GM18861 (cell line): ENCODE data around the gene ZNF653.

Source experiments
- ATAC-seq: cut with Tn5 transposase; IDR thresholded peaks from one replicate; pipeline ENCODE4 v1.9.1; 2021; ENCODE audit not compliant: unreplicated experiment

ZNF653 gene

DNA sequence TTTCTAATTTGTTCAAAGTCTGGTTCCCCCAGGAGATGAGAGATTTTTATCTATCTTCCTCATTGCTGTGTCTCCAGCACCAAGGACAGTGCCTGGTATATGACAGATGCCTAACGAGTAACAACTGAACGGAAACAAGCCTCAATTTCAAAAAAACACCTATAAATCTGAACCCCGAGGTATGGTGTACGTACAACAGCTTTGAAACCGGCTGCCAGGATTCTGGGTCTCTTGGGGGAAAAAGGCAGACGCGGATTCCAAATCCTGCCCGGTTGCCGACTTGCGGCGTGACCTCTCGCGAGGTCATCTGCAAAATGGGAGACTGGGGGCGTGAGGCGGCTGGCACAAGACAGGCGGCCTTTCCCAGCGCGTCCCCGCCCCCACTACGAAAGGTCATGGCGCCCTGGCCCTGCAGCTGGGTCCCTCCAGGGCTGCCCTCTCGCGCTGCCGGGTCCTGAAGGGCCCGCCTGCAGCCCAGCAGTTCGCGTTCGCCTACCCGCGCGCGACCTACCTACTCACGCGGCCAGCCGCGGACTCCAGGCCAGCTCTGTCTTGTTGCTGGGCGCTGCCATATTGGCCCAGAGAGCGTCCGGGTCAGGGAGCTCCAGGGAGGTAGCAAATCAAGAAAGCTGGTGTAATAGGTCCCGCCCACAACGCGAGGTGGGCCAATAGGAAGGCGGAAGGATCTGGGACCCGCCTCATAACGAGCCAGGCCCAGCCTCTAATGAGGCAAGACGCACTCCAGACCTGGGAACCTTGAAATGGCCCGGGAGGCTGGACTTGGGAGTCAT is 23.1 kb upstream of the ZNF653 start, which contains the start of gene ECSIT:
Gene ECSIT, minus strand, starts transcription at position 584 of the 791 bp plus-strand sequence. CDS start 9,964 bp downstream, outside the sequence.
- ATAC-seq: peak; percentile 90

GRCh38 chr19:11519138-11519537 is 13.5 kb upstream of the ZNF653 start:
- no peak for ATAC-seq

- ATAC-seq: no peak
Measured at GRCh38 chr19:11513946-11514345, 8.3 kb upstream of the ZNF653 start.

- ATAC-seq: no peak
Measured at GRCh38 chr19:11510444-11510843, 4.8 kb upstream of the ZNF653 start.

DNA sequence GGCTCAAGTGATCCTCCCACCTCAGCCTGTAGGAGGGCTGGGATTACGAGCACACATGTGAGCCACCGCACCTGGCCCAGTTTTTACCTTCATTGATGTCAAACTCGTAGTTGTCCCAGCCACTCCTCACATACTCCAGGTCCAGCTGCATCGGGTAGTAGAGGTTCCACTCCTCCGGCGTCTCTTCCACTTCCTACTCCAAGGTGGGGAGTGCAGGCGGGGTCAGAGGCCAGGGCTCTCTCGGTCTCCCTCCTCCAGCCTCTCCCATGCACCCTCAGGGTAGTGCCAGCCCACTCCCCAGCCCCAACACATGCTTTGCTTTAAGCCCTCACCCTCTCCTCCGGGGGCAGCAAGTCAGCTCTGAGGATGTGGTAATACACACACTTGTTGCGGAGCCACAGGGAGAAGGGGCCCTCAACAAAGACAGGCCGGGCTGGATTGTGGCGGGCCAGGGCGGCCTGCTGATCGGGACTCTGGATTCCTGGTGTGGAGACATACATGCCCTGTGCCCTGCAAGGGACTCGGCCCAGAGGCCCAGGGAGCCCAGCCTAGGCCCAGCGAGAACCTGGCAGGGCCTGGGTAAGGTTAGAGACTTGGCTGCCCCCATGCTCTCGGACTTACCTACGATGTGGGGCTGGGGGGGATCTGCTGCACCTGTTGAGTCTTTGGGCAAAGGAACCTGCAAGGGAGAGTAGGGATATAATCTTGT is 1.9 kb upstream of the ZNF653 start:
- ATAC-seq: no peak

DNA sequence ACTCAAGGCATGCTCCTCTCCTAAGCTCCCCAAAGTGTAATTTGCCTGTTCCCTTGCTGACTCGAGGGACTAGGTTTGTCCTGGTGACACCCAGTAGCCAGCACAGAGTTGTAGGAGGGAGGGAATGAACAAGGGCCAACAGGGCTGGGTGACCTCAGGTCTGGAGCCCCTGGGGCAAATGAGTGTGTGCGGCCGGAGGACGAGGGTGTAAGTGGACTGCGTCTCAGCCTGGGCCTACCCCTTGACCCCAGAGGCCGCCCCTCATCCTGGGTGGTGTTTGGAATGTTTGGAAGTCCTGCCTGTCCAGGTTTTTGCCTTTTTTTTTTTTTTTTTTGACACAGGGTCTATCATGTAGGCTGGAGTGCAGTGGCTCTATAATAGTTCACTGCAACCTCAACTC is 1.3 kb upstream of the ZNF653 start:
- ATAC-seq: no peak

DNA sequence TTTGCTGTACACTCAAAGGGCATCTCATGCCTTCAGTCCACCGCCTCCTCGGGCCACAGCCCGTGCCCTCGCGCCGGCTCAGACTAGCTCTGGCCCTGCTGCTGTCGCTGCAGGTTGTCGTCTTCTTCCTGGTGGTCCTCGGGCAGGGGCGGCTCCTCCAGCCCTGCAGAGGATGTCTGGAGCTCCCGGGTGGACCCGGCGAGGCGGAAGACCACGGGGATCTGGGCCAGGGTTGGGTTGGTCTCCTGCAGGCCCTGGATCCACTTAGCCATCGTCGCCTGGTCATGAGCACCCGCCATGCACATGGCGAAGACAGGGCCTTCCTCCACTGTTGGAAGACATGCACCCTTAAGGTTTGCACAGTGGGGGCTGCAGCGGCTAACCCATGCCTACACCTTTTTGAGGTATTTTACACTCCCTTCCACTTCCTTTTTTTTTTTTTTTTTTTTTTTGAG is 489 bp upstream of the ZNF653 start:
- peak; percentile 27 for ATAC-seq

DNA sequence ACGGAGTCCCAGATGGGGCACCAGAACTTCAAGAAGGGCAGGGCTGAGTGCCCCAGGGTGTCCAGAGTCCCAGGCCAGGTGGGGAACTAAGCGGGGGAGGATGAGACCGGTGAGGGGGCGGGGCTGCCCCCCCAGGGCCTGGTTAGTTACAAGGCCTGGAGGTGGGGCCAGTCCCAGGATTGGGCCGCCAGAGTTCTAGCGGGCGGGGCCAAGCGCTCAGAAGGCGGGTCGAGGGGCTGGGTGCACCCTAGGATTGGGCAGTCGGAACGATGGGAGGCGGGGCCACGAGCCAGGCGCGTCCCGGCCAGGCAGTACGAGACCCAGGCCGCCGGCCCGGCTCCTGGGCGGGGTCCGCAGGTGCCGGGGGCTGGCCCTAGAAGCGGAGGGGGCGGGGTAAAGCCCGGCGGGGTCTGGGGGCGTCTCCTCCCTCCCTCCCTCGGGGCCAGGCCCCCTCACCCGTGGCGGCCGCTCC is 571 bp downstream of the ZNF653 start:
- peak; percentile 79 for ATAC-seq

DNA sequence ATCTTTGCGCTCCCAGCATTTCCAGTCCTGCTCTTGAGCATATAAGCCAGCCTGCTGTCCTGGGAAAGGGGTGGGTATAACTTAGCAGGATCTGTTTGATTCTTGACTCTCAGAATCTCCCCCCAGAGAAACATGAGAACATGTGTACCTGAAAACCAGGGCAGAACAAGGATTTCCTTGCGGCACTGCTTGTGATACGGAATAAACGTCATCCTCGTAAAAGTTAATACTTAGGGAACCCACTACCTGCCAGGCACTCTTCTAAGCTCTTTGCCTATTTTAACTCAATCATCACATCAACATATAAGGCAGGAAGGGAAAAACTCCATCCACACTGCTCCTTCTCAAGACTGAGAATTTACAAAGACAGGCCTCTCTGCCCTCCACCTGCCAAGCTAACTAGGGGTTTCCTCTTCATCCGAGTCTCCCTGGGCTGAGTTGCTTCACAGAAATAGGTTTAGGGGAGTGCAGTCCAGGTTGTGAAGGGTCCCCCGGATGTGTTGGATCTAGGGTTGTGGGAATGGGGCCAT is 1.1 kb downstream of the ZNF653 start:
- no peak for ATAC-seq

GRCh38 chr19:11499890-11500420 is 5.7 kb downstream of the ZNF653 start:
- no peak for ATAC-seq

GRCh38 chr19:11499220-11499726 is 6.4 kb downstream of the ZNF653 start:
- no peak for ATAC-seq

DNA sequence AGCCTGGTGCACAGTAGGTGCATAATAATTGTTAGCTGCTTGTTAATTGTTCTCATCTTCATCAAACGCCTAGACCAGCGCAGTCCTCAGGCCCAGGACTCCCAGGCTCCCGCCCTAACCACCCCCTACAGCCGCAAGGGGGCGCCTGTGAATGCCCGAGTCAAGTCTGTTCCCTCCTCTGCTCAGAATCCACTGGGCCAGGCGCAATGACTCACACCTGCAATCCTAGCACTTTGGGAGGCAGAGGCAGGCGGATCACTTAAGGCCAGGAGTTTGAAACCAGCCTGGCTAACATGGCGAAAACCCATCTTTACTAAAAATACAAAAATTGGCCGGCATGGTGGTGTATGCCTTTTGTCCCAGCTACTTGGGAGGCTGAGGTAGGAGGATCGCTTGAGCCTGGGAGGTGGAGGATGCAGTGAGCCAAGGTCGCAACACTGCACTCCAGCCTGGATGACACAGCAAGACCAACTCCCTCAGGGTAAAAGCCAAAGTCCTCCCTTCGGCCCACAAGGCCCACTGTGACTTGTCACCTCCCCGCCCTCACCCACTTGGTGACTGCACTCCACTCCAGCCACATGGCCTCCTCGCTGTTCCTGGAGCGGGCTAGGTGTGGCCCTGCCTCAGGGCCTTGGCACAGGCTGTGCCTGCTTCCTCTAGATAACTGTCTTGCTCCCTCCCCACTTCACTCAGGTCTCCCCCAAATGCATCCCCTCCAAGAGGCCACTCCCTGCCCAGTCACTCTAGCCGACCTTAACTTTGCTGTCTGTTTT is 9.1 kb downstream of the ZNF653 start:
- ATAC-seq: no peak

GRCh38 chr19:11495885-11496284 is 9.8 kb downstream of the ZNF653 start:
- no peak for ATAC-seq

- ATAC-seq: no peak
Measured at GRCh38 chr19:11495481-11495880, 10.2 kb downstream of the ZNF653 start.

DNA sequence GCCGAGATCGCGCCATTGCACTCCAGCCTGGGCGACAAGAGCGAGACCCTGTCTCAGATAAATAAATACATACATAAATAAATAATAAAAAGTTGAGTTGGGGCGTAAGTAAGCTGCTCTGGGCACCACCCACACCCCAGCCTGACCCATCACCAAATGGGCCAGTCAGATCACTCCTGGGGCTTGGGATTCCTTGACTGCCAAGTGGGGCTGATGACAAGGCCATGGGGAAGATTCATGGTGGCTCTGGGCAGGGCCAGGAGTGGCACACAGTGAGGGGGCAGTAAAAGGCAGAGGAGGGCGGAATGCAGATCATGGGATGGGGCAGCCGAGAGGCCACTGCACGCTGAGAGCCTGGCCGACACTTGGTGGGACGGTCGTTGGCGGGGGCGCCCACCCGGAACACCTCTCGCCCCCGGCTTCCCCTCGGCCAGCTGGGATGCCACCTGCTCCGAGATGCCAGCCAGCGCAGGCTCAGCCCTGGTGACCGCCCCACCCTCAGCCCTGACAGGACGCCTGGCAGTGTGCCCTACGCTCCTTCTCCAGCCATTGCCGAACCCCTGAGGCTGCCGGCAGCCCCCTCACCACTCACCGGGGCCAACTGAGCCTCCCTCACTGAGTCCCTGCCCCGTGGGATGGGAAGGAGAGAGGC is 10.9 kb downstream of the ZNF653 start:
- ATAC-seq: no peak

- ATAC-seq: no peak
Measured at GRCh38 chr19:11489378-11489777, 16.3 kb downstream of the ZNF653 start.

GRCh38 chr19:11486661-11487503 is 18.8 kb downstream of the ZNF653 start:
- no peak for ATAC-seq

- no peak for ATAC-seq
Measured at GRCh38 chr19:11485245-11485837, 20.3 kb downstream of the ZNF653 start.
